IMR-90 (cell line): Measurements from ENCODE around the gene RPL15. TPM values are rescaled to one million over a fixed set of nuclear protein-coding genes. Genes with fewer than 3 reads are reported as not detected.

Experiments used
- ATAC-seq: fragments of 200-7000 bp; cut with Tn5 transposase; 2 replicates; pipeline ENCODE4 v1.9.1; 2020; ENCODE audit warnings: low read depth, mild to moderate bottlenecking, moderate library complexity
- BruUV-seq: library from RNA; stranded (reverse); fragments of 400-500 nt; replicated peaks from 2 replicates; lab custom pipeline; 2021; lab: Mats Ljungman, UMichigan
- CTCF ChIA-PET: fragments of 300-600 bp; formaldehyde crosslinking; extraction: SDS; loops from one replicate; lab custom pipeline; 2021; ENCODE audit warnings: antibody characterized with exemption; lab: Yijun Ruan, JAX
- POLR2A ChIA-PET: fragments of 300-600 bp; sonication (Branson Sonifier 250); formaldehyde crosslinking; loops from one replicate; lab custom pipeline; 2022; ENCODE audit warnings: antibody characterized with exemption; ENCODE audit not compliant: unreplicated experiment; lab: Charles Lee
- DNase-seq: peaks from one replicate; pipeline ENCODE4 v3.0.0; 2013
- H2AFZ ChIP-seq: replicated peaks from 2 replicates; pipeline ENCODE3; 2013; ENCODE audit warnings: low read length, mild to moderate bottlenecking; ENCODE audit not compliant: poor library complexity
- H2AK5ac ChIP-seq: 2 replicates; pipeline ENCODE4 v1.6.1; 2013; ENCODE audit warnings: low read depth, low read length, inconsistent platforms
- H2AK9ac ChIP-seq: replicated peaks from 2 replicates; pipeline ENCODE3; 2013; ENCODE audit warnings: mild to moderate bottlenecking, low read depth, low read length, moderate library complexity; ENCODE audit not compliant: poor library complexity
- H2BK120ac ChIP-seq: 2 replicates; pipeline ENCODE4 v1.6.1; 2013; ENCODE audit warnings: low read depth, low read length, inconsistent platforms
- H2BK15ac ChIP-seq: 3 replicates; pipeline ENCODE4 v1.6.1; 2013; ENCODE audit warnings: low read depth, low read length, inconsistent platforms
- H2BK20ac ChIP-seq: 2 replicates; pipeline ENCODE4 v1.6.1; 2013; ENCODE audit warnings: low read depth, mild to moderate bottlenecking, inconsistent platforms, low read length, moderate library complexity
- H2BK5ac ChIP-seq: 2 replicates; pipeline ENCODE4 v1.6.1; 2013; ENCODE audit warnings: mild to moderate bottlenecking, low read depth, low read length, inconsistent platforms; ENCODE audit not compliant: poor library complexity, severe bottlenecking
- H3K14ac ChIP-seq: replicated peaks from 2 replicates; pipeline ENCODE4 v1.6.1; 2013; ENCODE audit warnings: low read depth, low read length, inconsistent platforms
- H3K18ac ChIP-seq: 2 replicates; pipeline ENCODE4 v1.6.1; 2013; ENCODE audit warnings: low read depth, low read length, control low read depth
- H3K23ac ChIP-seq: 2 replicates; pipeline ENCODE4 v1.6.1; 2013; ENCODE audit warnings: low read depth, low read length, inconsistent platforms
- H3K27ac ChIP-seq: 2 replicates; pipeline ENCODE4 v1.5.1; 2013; ENCODE audit warnings: mild to moderate bottlenecking, control low read depth, low read length; ENCODE audit not compliant: insufficient read depth
- H3K27me3 ChIP-seq: 2 replicates; pipeline ENCODE4 v1.6.1; 2013; ENCODE audit warnings: low read length; ENCODE audit not compliant: control insufficient read depth, insufficient read depth
- H3K36me3 ChIP-seq: 2 replicates; pipeline ENCODE4 v1.6.1; 2013; ENCODE audit warnings: low read length, mixed read lengths; ENCODE audit not compliant: control insufficient read depth, insufficient read depth
- H3K4ac ChIP-seq: 2 replicates; pipeline ENCODE4 v1.6.1; 2013; ENCODE audit warnings: low read depth, low read length, inconsistent platforms
- H3K4me1 ChIP-seq: 2 replicates; pipeline ENCODE4 v1.6.1; 2013; ENCODE audit warnings: low read length, mixed read lengths; ENCODE audit not compliant: control insufficient read depth, insufficient read depth
- H3K4me2 ChIP-seq: 2 replicates; pipeline ENCODE4 v1.6.1; 2013; ENCODE audit warnings: low read depth, mild to moderate bottlenecking, control low read depth, low read length, moderate library complexity
- H3K4me3 ChIP-seq: 2 replicates; pipeline ENCODE4 v1.5.1; 2013; ENCODE audit warnings: low read depth, mild to moderate bottlenecking, control low read depth, low read length, moderate library complexity; ENCODE audit not compliant: insufficient read depth
- H3K56ac ChIP-seq: 2 replicates; pipeline ENCODE4 v1.6.1; 2013; ENCODE audit warnings: low read length, inconsistent platforms; ENCODE audit not compliant: insufficient read depth; ENCODE audit errors: extremely low read depth
- H3K79me1 ChIP-seq, 2 experiments: 2 replicates each; pipeline ENCODE4 v1.6.1; 2013; ENCODE audit warnings: low read length in 2 of 2, inconsistent platforms in 1 of 2, low read depth in 1 of 2
- H3K9ac ChIP-seq: 2 replicates; pipeline ENCODE4 v1.6.1; 2013; ENCODE audit warnings: low read depth, low read length, control low read depth
- H3K9me1 ChIP-seq: 2 replicates; pipeline ENCODE4 v1.6.1; 2013; ENCODE audit warnings: low read length, inconsistent platforms; ENCODE audit not compliant: insufficient read depth
- H3K9me3 ChIP-seq: 2 replicates; pipeline ENCODE4 v1.6.1; 2013; ENCODE audit warnings: low read length; ENCODE audit not compliant: control insufficient read depth, insufficient read depth
- H4K20me1 ChIP-seq: 2 replicates; pipeline ENCODE4 v1.6.1; 2013; ENCODE audit warnings: low read length, inconsistent platforms; ENCODE audit not compliant: insufficient read depth
- H4K5ac ChIP-seq: 2 replicates; pipeline ENCODE4 v1.6.1; 2013; ENCODE audit warnings: mild to moderate bottlenecking, low read depth, low read length, control low read depth
- H4K8ac ChIP-seq, 2 experiments: 2 replicates each; pipeline ENCODE4 v1.6.1; 2013; ENCODE audit warnings: low read depth in 2 of 2, low read length in 2 of 2, control low read depth in 1 of 2, inconsistent platforms in 1 of 2
- H4K91ac ChIP-seq: 2 replicates; pipeline ENCODE4 v1.6.1; 2013; ENCODE audit warnings: low read depth, low read length, inconsistent platforms; ENCODE audit not compliant: insufficient read depth
- BHLHE40 ChIP-seq: fragments of 150-350 bp; IDR thresholded peaks from 2 replicates; pipeline ENCODE4 v1.6.1; 2016; ENCODE audit warnings: mild to moderate bottlenecking, low read depth, low read length
- CEBPB ChIP-seq: IDR thresholded peaks from 2 replicates; pipeline ENCODE4 v1.6.1; 2012; ENCODE audit warnings: low read depth, low read length, improper control_type of control experiment
- CHD1 ChIP-seq: IDR thresholded peaks from 2 replicates; pipeline ENCODE4 v1.6.1; 2012; ENCODE audit warnings: low read depth, low read length, improper control_type of control experiment
- FOS ChIP-seq: fragments of 150-350 bp; IDR thresholded peaks from 2 replicates; pipeline ENCODE4 v1.6.1; 2016; ENCODE audit warnings: low read depth, low read length
- MAFK ChIP-seq: IDR thresholded peaks from 2 replicates; pipeline ENCODE4 v1.6.1; 2012; ENCODE audit warnings: low read depth, low read length, improper control_type of control experiment
- MAZ ChIP-seq: IDR thresholded peaks from 2 replicates; pipeline ENCODE4 v1.6.1; 2012; ENCODE audit warnings: low read depth, mild to moderate bottlenecking, low read length, improper control_type of control experiment, moderate library complexity, borderline replicate concordance
- MXI1 ChIP-seq: IDR thresholded peaks from 2 replicates; pipeline ENCODE4 v1.6.1; 2012; ENCODE audit warnings: low read depth, mild to moderate bottlenecking, low read length, moderate library complexity, borderline replicate concordance
- NFE2L2 ChIP-seq: fragments of 150-350 bp; IDR thresholded peaks from 2 replicates; pipeline ENCODE4 v1.6.1; 2016; ENCODE audit warnings: low read depth, mild to moderate bottlenecking, low read length
- RAD21 ChIP-seq: IDR thresholded peaks from 2 replicates; pipeline ENCODE4 v1.6.1; 2012; ENCODE audit warnings: low read length, improper control_type of control experiment
- RFX5 ChIP-seq: IDR thresholded peaks from 2 replicates; pipeline ENCODE4 v1.8.0; 2012; ENCODE audit warnings: low read depth, mild to moderate bottlenecking, low read length, moderate library complexity
- USF2 ChIP-seq: fragments of 150-350 bp; IDR thresholded peaks from 2 replicates; pipeline ENCODE4 v1.6.1; 2017; ENCODE audit warnings: mild to moderate bottlenecking, antibody characterized with exemption, low read length, low read depth
- WGBS, 2 experiments: methylation state at CpG; one replicate each; pipeline versions ENCODE4 v1.1.5 to v1.1.7; 2013; ENCODE audit warnings: missing lambda C conversion rate in 2 of 2; ENCODE audit not compliant: insufficient read length in 1 of 2; ENCODE audit errors: extremely low coverage in 2 of 2; 5-methylcytosine and 5-hydroxymethylcytosine counted together
- dilution Hi-C: fragments of 300-500 bp; cut with HindIII; formaldehyde crosslinking; loops from one replicate; pipeline ENCODE4 v1.14.3; 2018; ENCODE audit warnings: low sequenced_read_pairs; ENCODE audit not compliant: unreplicated experiment
- in situ Hi-C: fragments of 300-500 bp; cut with MboI; formaldehyde crosslinking; loops from 3 replicates; pipeline ENCODE4 v1.14.3; 2019; ENCODE audit warnings: low sequenced_read_pairs, inconsistent platforms, mixed read lengths
- intact Hi-C: fragments of 100-400 bp; cut with micrococcal nuclease; formaldehyde crosslinking; loops from 2 replicates; pipeline ENCODE4 v1.10.0; 2022
- polyA plus RNA-seq, 3 experiments: library from polyadenylated mRNA; depleted of rRNA; stranded (reverse); fragments of >200 nt; gene quantifications; 2 replicates each; pipeline ENCODE4 v1.2.3, GENCODE V29; 2012; ENCODE audit warnings: low replicate concordance in 1 of 3
- total RNA-seq: library from RNA; depleted of rRNA; stranded (reverse); fragments of >200 nt; gene quantifications from 2 replicates; pipeline ENCODE4 v1.2.3, GENCODE V29; 2012

The RPL15 gene
- total and polyA plus RNA-seq, 2 of the 4 experiments (the other 2 are of a cell fraction) = 1,419 to 4,701 TPM

GRCh38 chr3:23889950-23890349 lies 27.0 kb upstream of the RPL15 start:
- Histone ChIP-seq H4K8ac (no peak overlapping the region), H3K4me2 (no peak overlapping the region), H3K27ac (no peak overlapping the region), H2BK120ac (no peak overlapping the region), H3K27me3 (no peaks in the 10 kb centered on the region), H3K18ac (no peak overlapping the region), H3K14ac (no peak overlapping the region), H2BK20ac (no peak overlapping the region), H2AFZ (no peak overlapping the region), H3K79me1 (peaks cover 19 to 23% of the 10 kb centered on the region in 2 experiments), H3K9me1 (peaks cover 3% of the 10 kb centered on the region; the same call in 1 of the 2 replicates), H3K36me3 (peaks cover 11% of the 10 kb centered on the region), H4K5ac (no peak overlapping the region), H3K23ac (no peak overlapping the region), H2BK5ac (no peak overlapping the region), H3K4me1 (no peaks in the 10 kb centered on the region), H3K9me3 (no peaks in the 10 kb centered on the region), H4K20me1 (peaks cover 6% of the 10 kb centered on the region; the same call in 1 of the 2 replicates), H3K4ac (no peak overlapping the region), H2AK9ac (no peak overlapping the region), H2BK15ac (no peak overlapping the region), H3K9ac (no peak overlapping the region), H3K4me3 (no peak overlapping the region), H3K56ac (no peak overlapping the region), H2AK5ac (no peak overlapping the region), H4K91ac (no peak overlapping the region)
- dilution Hi-C loops = no loop called here
- intact Hi-C loops = loop anchor here (2.0 kb wide), 1 partner anchor 349 kb away; no protein-coding TSS in a partner anchor
- WGBS, 2 experiments = no CpG with 5 or more reads among the region's 5 CpGs
- CTCF ChIA-PET = no interaction called here
- POLR2A ChIA-PET = no interaction called here
- in situ Hi-C loops = loop anchor here (25.0 kb wide), 2 partner anchors 347 to 797 kb away; no protein-coding TSS in a partner anchor
- ATAC-seq = no peak
- DNase-seq = no peak
- TF ChIP-seq USF2 (no peak), NFE2L2 (no peak), RAD21 (no peak), RFX5 (no peak), MAFK (no peak), FOS (no peak), BHLHE40 (no peak), MXI1 (no peak), CEBPB (no peak), CHD1 (no peak), MAZ (no peak)
- BruUV-seq = no TSS peak
